ENCODE measurements around the gene PILRB.

The PILRB gene

DNA sequence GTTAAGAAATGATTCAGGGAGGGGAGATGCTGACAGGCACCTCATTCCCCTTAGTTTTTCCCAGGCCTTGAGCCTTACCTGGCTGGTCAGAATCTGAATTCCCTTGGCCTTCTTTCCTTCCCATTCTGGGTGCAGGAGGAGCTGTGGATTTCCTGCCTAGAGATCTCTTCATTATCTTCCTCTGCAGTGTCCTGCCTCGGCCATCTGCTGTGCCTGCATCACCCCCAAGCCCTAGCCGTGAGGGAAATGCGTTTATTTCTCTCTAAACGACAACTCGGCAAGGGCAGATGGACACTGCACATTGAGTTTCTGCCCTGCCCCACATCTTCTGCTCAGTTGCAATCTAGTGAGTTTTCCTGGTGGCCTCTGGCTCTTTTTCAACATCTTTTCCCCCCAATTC, 43.9 kb downstream of the PILRB start:
- no peak for DNase-seq (ENCODE audit: low read depth in 2 of 2, low spot score in 1 of 2)

DNA sequence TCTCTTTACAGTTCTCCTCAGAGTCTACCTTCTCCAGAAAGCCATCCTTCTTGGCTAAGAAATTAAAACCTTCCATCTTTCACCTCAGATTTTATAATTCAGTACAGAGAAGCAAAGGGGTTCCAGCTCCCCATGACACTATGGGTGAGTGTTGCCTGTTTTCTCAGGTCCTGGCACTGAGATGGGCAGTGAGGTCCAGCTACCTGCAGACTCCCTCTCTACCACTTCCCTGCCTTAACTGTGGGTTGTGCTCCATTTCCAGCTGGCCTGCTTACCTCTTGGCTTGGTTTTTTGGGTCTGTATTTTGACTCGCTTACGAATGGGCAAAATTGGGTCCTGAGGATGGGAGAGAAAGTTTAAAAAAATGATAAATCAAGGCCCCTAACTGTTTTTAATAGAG, 44.3 kb downstream of the PILRB start:
- DNase-seq (ENCODE audit: low read depth in 2 of 2, low spot score in 1 of 2), result no peak

DNA sequence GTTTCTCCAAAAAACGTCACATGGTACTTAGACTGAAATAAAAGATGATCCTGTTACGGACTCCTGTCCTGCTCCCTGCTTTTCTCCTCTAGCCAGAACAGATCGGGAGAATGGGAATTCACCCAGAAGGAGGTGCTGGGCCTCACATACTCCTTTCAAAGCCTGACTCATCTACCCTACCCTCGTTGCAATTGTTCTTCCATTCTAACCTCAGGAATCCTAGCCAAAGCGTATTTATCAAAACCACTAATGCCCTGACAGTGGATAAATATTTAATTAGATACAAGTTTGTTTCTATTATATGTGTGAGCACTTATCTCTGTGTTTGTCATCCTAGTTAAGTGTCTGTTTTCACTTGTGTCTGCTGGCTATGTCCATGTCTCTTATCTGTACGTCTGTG, 48.9 kb downstream of the PILRB start:
- no peak for DNase-seq (ENCODE audit: low read depth in 2 of 2, low spot score in 1 of 2)

DNA sequence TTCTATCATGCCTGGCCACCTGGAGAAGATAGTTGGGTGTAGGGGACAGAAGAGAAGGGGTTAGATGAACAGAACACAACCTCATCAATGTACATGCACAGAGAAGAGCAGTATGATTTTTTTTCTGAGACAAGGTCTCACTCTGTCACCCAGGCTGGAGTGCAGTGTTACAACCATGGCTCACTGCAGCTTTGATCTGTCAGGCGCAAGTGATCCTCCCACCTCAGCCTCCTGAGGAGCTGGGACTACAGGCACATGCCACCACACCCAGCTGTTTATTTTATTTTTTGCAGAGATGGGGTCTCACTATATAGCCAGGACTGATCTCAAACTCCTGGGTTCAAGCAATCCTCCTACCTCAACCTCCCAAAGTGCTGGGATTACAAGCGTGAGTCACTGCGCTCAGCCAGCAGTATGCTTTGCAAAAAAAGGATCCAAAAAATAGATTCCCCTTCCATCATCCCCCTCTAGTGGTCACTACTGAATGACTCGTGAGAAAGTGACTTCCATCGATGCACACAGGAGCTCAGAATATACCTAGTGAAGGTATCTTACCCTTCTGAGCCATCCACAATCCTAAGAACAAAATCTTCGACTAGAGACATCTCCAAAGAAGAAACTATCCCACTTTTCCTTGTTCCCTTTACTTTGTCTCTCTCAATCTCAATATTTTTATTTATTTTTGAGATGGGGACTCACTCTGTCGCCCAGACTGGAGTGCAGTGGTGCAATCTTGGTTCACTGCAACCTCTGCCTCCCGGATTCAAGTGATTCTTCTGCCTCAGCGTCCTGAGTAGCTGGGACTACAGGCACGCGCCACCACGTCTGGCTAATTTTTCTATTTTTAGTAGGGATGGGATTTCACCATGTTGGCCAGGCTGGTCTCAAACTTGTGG, 49.6 kb downstream of the PILRB start:
- DNase-seq (ENCODE audit: low read depth in 2 of 2, low spot score in 1 of 2), result no peak

DNA sequence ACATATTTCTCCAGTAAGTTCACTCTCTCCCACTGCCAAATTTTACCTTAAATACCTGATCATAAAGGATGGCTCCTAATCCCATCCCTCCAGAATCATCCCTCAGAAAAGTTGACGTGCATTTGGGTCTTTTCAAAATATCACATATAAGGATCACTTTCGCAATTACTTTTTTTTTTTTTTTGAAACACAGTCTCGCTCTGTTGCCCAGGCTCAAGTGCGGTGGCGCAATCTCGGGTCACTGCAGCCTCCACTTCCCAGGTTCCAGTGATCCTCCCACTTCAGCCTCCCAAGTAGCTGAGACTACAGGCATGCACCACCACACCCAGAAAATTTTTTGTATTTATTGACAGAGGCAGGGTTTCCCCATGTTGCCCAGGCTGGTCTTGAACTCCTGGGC, 53.2 kb downstream of the PILRB start:
- DNase-seq (ENCODE audit: low read depth in 2 of 2, low spot score in 1 of 2), result no peak

DNA sequence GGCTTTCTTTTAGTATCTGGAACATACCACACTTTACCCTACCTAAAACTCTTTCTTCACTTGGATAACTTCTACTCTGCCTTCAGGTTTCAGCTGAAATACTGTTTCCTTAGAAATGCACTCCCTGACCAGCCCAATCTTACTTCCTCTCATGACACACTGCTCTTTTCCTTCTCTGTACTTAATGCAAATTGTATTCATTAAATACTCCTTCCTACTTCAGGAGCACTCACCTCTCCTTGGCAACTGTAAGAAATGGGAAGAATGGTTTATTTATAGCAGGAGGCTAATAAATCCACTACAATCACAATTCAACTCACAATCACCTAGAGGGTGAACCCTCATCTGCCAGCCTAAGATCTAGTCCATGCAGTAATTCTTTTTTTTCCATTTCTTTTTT, 55.4 kb downstream of the PILRB start:
- no peak for DNase-seq (ENCODE audit: low read depth in 2 of 2, low spot score in 1 of 2)

DNA sequence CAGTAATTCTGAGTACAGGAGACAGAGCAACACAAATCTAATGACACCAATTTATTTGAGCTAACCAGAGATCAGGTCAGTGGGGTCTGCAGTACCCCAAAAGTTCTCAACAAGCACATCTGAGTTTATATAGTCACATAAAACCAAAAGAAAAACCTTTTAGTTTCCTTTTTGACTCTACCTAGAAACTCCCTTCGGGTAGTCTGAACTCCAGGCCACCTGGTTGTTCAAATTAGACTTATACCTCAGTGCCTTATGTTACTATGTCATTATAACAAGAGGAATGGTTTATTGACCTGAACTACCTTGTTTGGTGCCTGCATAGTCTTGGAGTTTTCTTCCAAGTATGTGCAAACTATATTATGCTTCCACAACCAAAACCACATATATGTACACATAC, 56.0 kb downstream of the PILRB start:
- DNase-seq (ENCODE audit: low read depth in 2 of 2, low spot score in 1 of 2), result no peak

DNA sequence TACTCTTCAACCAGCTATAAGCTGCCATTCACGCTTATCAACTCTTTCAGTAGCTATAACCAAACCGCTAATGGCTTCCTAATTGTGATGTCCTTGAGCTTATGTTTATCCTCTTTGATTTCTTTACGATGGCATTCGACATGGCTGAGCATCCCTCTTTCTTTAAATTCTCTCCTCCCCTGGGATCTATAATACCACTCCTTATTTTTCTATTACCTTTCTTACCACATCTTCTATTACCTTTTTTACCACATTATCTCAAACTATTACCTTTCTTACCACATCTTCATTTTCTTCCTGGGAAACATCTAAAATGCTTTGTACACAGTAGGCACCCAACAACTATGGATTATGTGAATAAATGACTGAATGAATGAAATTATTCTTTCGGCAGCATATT, 57.5 kb downstream of the PILRB start:
- DNase-seq (ENCODE audit: low read depth in 2 of 2, low spot score in 1 of 2), result no peak
